Measurements from ENCODE around the gene CYP51A1. TPM values are rescaled to one million over a fixed set of nuclear protein-coding genes. Genes with fewer than 3 reads are reported as not detected.
A peak's percentile ranks its signal among the peaks of the same experiment; 100 is the strongest.

Gene CYP51A1
- total RNA-seq, 1 experiment from 2014 or later = 52.3 TPM

DNA sequence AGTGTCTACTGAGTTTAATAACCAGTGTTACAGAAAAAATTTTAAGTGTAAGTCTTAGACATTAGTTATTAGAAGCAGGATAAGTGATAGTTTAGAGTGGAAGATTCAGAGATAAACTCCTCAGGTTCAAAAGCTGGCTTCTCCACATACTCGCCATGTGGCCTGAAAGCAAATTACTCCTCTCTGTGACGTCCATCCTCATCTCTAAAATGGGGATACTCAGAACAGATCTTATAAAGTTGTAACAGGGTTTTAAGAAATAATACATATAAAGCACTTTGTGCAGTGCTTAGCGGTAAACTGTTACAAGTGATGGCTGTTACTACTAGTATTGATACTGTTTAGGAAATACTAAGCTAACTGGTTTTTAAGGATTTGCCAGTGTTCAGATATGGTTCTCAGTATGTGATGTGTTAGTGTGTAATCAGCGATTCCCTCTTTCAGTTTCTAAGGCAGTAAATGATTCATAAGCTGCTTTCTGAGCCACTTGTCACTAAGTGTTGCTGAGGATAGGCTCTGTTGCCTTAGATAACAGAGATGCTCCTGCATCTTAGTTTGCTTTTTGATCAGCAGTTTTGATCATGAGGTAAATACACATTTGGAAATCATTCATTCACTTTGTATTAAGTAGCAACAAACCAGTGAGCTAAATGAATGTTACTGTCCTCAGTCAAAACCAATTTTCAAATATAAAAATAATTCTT lies 58.7 kb downstream of the CYP51A1 start:
- DNase-seq = peak; percentile 7
- ChIA-PET POLR2A (ENCODE audit: unreplicated experiment) (interaction anchor here (1.0 kb wide), 1 partner anchor 18 kb away, joined by 3 read pairs; no protein-coding TSS in a partner anchor), CTCF (no interaction called here)
- intact Hi-C loops (cut with micrococcal nuclease) = no loop called here
- BruUV-seq (replicated peaks) = no TSS peak
- TF ChIP-seq EZH2phosphoT487 (IDR thresholded peaks at IDR 0.05; ENCODE audit: borderline replicate concordance, low read length) = no peak
- TF ChIP-seq EZH2 (IDR thresholded peaks at IDR 0.05; ENCODE audit: low read length, unreplicated experiment) = no peak
- TF ChIP-seq, protein P1, sequence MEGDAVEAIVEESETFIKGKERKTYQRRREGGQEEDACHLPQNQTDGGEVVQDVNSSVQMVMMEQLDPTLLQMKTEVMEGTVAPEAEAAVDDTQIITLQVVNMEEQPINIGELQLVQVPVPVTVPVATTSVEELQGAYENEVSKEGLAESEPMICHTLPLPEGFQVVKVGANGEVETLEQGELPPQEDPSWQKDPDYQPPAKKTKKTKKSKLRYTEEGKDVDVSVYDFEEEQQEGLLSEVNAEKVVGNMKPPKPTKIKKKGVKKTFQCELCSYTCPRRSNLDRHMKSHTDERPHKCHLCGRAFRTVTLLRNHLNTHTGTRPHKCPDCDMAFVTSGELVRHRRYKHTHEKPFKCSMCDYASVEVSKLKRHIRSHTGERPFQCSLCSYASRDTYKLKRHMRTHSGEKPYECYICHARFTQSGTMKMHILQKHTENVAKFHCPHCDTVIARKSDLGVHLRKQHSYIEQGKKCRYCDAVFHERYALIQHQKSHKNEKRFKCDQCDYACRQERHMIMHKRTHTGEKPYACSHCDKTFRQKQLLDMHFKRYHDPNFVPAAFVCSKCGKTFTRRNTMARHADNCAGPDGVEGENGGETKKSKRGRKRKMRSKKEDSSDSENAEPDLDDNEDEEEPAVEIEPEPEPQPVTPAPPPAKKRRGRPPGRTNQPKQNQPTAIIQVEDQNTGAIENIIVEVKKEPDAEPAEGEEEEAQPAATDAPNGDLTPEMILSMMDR (conservative IDR thresholded peaks at IDR 0.05; ENCODE audit: low read depth, low read length) = no peak
- ATAC-seq = peak; percentile 32; the same call in 1 of the 2 replicates
- no peak overlapping the region for H3K4me2 ChIP-seq (ENCODE audit: low read length)
- peaks cover 4% of the 10 kb centered on the region; the same call in 1 of the 2 replicates for H4K20me1 ChIP-seq (ENCODE audit: low read length)
- H3F3A ChIP-seq (ENCODE audit: low read length, unreplicated experiment) = no peaks in the 10 kb centered on the region
- no peak overlapping the region for H2AFZ ChIP-seq (ENCODE audit: low read length)
- H3K27ac ChIP-seq (ENCODE audit: low read length) = no peak overlapping the region
- no peaks in the 10 kb centered on the region for H3K79me2 ChIP-seq (ENCODE audit: low read length)
- H3K36me3 ChIP-seq (ENCODE audit: low read depth, low read length) = no peaks in the 10 kb centered on the region
- peaks cover 23% of the 10 kb centered on the region for H3K4me1 ChIP-seq (ENCODE audit: insufficient read depth, low read length)
- H3K4me3 ChIP-seq (ENCODE audit: low read length) = no peak overlapping the region
- H3K27me3 ChIP-seq (ENCODE audit: low read length) = no peaks in the 10 kb centered on the region
- no peaks in the 10 kb centered on the region for H3K9me2 ChIP-seq (replicated peaks; ENCODE audit: low read length)
- H3K9ac ChIP-seq (ENCODE audit: low read length) = no peak overlapping the region
- no peaks in the 10 kb centered on the region for H3K9me3 ChIP-seq (ENCODE audit: low read length)

DNA sequence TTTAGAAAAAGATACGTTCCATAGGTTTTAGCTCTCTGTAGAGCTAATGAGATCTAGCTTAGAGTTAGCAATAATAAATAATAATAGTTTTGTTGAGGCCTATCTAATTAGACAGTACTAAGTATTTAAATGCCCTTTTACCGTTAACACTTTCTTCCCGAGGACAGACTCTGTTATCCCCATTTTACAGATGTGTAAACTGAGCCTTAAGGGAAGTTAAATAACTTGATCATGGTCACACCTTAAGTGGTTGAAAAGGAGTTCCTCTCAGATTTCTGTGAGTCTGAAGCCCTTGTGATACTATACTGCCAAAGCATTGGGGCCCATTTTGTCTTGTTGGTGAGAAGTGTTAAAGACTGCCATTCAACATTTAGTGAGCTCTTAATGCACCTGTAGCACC lies 61.6 kb downstream of the CYP51A1 start:
- DNase-seq (no peak), ATAC-seq (no peak)
- intact Hi-C loops (cut with micrococcal nuclease) = no loop called here
- CTCF ChIA-PET = no interaction called here
- Histone ChIP-seq H3K27me3 (ENCODE audit: low read length) (no peaks in the 10 kb centered on the region), H3K9me3 (ENCODE audit: low read length) (no peaks in the 10 kb centered on the region), H3K79me2 (ENCODE audit: low read length) (no peaks in the 10 kb centered on the region), H3K4me2 (ENCODE audit: low read length) (no peak overlapping the region), H3K36me3 (ENCODE audit: low read depth, low read length) (no peaks in the 10 kb centered on the region), H3K9ac (ENCODE audit: low read length) (no peak overlapping the region), H3K4me3 (ENCODE audit: low read length) (no peak overlapping the region), H3K9me2 (replicated peaks; ENCODE audit: low read length) (no peaks in the 10 kb centered on the region), H2AFZ (ENCODE audit: low read length) (no peak overlapping the region), H3K4me1 (ENCODE audit: insufficient read depth, low read length) (peaks cover 23% of the 10 kb centered on the region), H3F3A (ENCODE audit: low read length, unreplicated experiment) (no peaks in the 10 kb centered on the region), H4K20me1 (ENCODE audit: low read length) (peaks cover 4% of the 10 kb centered on the region; the same call in 1 of the 2 replicates), H3K27ac (ENCODE audit: low read length) (no peak overlapping the region)
- no TSS peak for BruUV-seq (replicated peaks)
- POLR2A ChIA-PET (ENCODE audit: unreplicated experiment) = interaction anchor here (0.6 kb wide), 1 partner anchor 190 kb away, joined by 3 read pairs; no protein-coding TSS in a partner anchor
- TF ChIP-seq EZH2 (IDR thresholded peaks at IDR 0.05; ENCODE audit: low read length, unreplicated experiment) (no peak), EZH2phosphoT487 (IDR thresholded peaks at IDR 0.05; ENCODE audit: borderline replicate concordance, low read length) (no peak)
- TF ChIP-seq, protein P1 (conservative IDR thresholded peaks at IDR 0.05; ENCODE audit: low read depth, low read length) = no peak

DNA sequence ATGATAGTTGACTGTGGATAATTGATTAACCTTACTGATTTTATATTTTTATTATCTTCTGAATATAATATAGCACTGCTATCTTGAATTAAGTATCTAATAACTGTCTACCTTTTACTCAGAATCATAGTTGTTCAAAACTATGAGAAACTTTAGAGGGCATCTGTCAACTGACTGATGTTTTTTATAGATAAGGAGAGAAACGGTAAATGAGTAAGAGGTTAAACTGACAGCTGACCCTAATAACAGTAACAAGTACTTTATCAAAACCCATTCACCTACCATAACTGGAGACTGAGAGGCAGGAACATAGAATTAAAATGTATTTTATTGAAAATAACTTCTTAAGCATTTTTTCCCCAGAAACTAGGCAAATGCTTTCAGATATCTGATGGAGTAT lies 62.2 kb downstream of the CYP51A1 start:
- no peak for ATAC-seq
- TF ChIP-seq EZH2 (IDR thresholded peaks at IDR 0.05; ENCODE audit: low read length, unreplicated experiment) (no peak), EZH2phosphoT487 (IDR thresholded peaks at IDR 0.05; ENCODE audit: borderline replicate concordance, low read length) (no peak)
- TF ChIP-seq, protein P1 (conservative IDR thresholded peaks at IDR 0.05; ENCODE audit: low read depth, low read length) = no peak
- no peaks in the 10 kb centered on the region for H3K9me2 ChIP-seq (replicated peaks; ENCODE audit: low read length)
- peaks cover 4% of the 10 kb centered on the region; the same call in 1 of the 2 replicates for H4K20me1 ChIP-seq (ENCODE audit: low read length)
- BruUV-seq (replicated peaks) = no TSS peak
- H3K36me3 ChIP-seq (ENCODE audit: low read depth, low read length) = no peaks in the 10 kb centered on the region
- no peak for DNase-seq
- intact Hi-C loops (cut with micrococcal nuclease) = no loop called here
- peaks cover 23% of the 10 kb centered on the region for H3K4me1 ChIP-seq (ENCODE audit: insufficient read depth, low read length)
- no peaks in the 10 kb centered on the region for H3K9me3 ChIP-seq (ENCODE audit: low read length)
- no peak overlapping the region for H3K4me2 ChIP-seq (ENCODE audit: low read length)
- H3K4me3 ChIP-seq (ENCODE audit: low read length) = no peak overlapping the region
- H3K27me3 ChIP-seq (ENCODE audit: low read length) = no peaks in the 10 kb centered on the region
- no peaks in the 10 kb centered on the region for H3F3A ChIP-seq (ENCODE audit: low read length, unreplicated experiment)
- H3K27ac ChIP-seq (ENCODE audit: low read length) = no peak overlapping the region
- no peak overlapping the region for H3K9ac ChIP-seq (ENCODE audit: low read length)
- H2AFZ ChIP-seq (ENCODE audit: low read length) = no peak overlapping the region
- H3K79me2 ChIP-seq (ENCODE audit: low read length) = no peaks in the 10 kb centered on the region
- ChIA-PET POLR2A (ENCODE audit: unreplicated experiment) (interaction anchor here (0.6 kb wide), 2 partner anchors 354 to 376 kb away, joined by 3 read pairs; no protein-coding TSS in a partner anchor), CTCF (no interaction called here)

Data from PC-3 (cell line).